A673 (cell line): Measurements from ENCODE around the gene RP2. TPM values are rescaled to one million over a fixed set of nuclear protein-coding genes. Genes with fewer than 3 reads are reported as not detected.
A peak's percentile ranks its signal among the peaks of the same experiment; 100 is the strongest.

Experiments used
- BruUV-seq: library from RNA; stranded (reverse); fragments of 400-500 nt; replicated peaks from 2 replicates; lab custom pipeline; 2021; lab: Mats Ljungman, UMichigan
- CTCF ChIA-PET: fragments of 300-600 bp; sonication (Branson Sonifier 250); formaldehyde crosslinking; loops from one replicate; lab custom pipeline; 2022; ENCODE audit warnings: antibody characterized with exemption; lab: Charles Lee
- POLR2A ChIA-PET: fragments of 300-600 bp; sonication (Branson Sonifier 250); formaldehyde crosslinking; loops from one replicate; lab custom pipeline; 2022; ENCODE audit warnings: antibody characterized with exemption; ENCODE audit not compliant: low non-redundant PET; lab: Charles Lee
- DNase-seq: peaks from one replicate; pipeline ENCODE4 v3.0.0-alpha.2; 2015; ENCODE audit warnings: low spot score
- H3K27ac ChIP-seq: fragments of 200-600 bp; sonication (generic); 2 replicates; pipeline ENCODE4 v1.5.1; 2016; ENCODE audit warnings: mixed run types, low read depth, mild to moderate bottlenecking, mixed read lengths, antibody characterized with exemption, low read length; ENCODE audit not compliant: poor library complexity, severe bottlenecking
- H3K27me3 ChIP-seq: fragments of 200-600 bp; sonication (generic); replicated peaks from 2 replicates; pipeline ENCODE4 v1.6.1; 2017; ENCODE audit warnings: mixed run types, low read depth, mild to moderate bottlenecking, mixed read lengths, antibody characterized with exemption, low read length; ENCODE audit not compliant: insufficient read depth, poor library complexity
- H3K36me3 ChIP-seq: fragments of 200-600 bp; sonication (generic); 2 replicates; pipeline ENCODE4 v1.6.1; 2016; ENCODE audit warnings: mixed run types, mild to moderate bottlenecking, mixed read lengths, antibody characterized with exemption, low read length; ENCODE audit not compliant: insufficient read depth, poor library complexity, severe bottlenecking
- H3K4me1 ChIP-seq: fragments of 200-600 bp; sonication (generic); 2 replicates; pipeline ENCODE4 v1.6.1; 2017; ENCODE audit warnings: mixed run types, mild to moderate bottlenecking, mixed read lengths, antibody characterized with exemption, low read length; ENCODE audit not compliant: insufficient read depth, poor library complexity, severe bottlenecking
- H3K4me3 ChIP-seq: fragments of 200-600 bp; sonication (generic); 2 replicates; pipeline ENCODE4 v1.5.1; 2016; ENCODE audit warnings: low read depth, mixed run types, mild to moderate bottlenecking, mixed read lengths, low read length; ENCODE audit not compliant: poor library complexity, severe bottlenecking
- H3K9me3 ChIP-seq: fragments of 200-600 bp; sonication (generic); 2 replicates; pipeline ENCODE4 v1.6.1; 2016; ENCODE audit warnings: mixed run types, low read depth, mild to moderate bottlenecking, mixed read lengths, antibody characterized with exemption, low read length; ENCODE audit not compliant: poor library complexity, severe bottlenecking
- EZH2 ChIP-seq: fragments of 200-600 bp; sonication (generic); IDR thresholded peaks from 2 replicates; pipeline ENCODE4 v1.6.1; 2017; ENCODE audit warnings: borderline replicate concordance, low read depth, mild to moderate bottlenecking, mixed read lengths, antibody characterized with exemption, low read length; ENCODE audit not compliant: poor library complexity, severe bottlenecking
- intact Hi-C: fragments of 100-400 bp; cut with micrococcal nuclease; formaldehyde crosslinking; loops from one replicate; pipeline ENCODE4 v1.10.0; 2022; ENCODE audit not compliant: unreplicated experiment
- total RNA-seq: library from RNA; stranded (reverse); gene quantifications from 2 replicates; pipeline ENCODE4 v1.2.3, GENCODE V29; 2021
- TF ChIP-seq, protein P1 (sequence below): fragments of 300-800, 200-600 bp; sonication (generic); conservative IDR thresholded peaks from 2 replicates; pipeline ENCODE4 v1.5.1; 2017; ENCODE audit warnings: low read depth, mild to moderate bottlenecking, antibody characterized with exemption, low read length, moderate library complexity, mixed read lengths

Gene RP2
- total RNA-seq, 1 experiment from 2014 or later = 24.7 TPM

DNA sequence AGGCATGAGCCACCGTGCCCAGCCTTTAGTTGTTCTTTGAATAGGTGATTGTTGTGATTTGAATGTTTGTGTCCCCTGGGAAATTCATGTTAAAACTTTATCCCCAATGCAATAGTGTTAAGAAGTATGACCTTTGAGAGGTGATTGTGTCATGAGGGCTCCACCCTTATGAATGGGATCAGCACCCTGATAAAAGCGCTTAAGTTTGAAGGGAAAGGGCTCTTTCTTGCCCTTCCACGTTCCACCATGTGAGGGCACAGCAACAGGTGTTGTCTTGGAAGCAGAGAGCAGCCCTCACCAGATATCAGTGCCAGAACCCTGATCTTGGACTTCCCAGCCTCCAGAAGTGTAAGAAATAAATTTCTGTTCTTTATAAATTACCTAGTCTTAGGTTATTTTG lies 33.7 kb upstream of the RP2 start:
- Histone ChIP-seq H3K27ac (no peak overlapping the region), H3K4me1 (no peaks in the 10 kb centered on the region), H3K4me3 (no peak overlapping the region), H3K9me3 (no peaks in the 10 kb centered on the region), H3K27me3 (no peaks in the 10 kb centered on the region), H3K36me3 (no peaks in the 10 kb centered on the region)
- intact Hi-C loops = no loop called here
- DNase-seq = peak; percentile 18
- ChIA-PET POLR2A (no interaction called here), CTCF (no interaction called here)
- TF ChIP-seq, protein P1, sequence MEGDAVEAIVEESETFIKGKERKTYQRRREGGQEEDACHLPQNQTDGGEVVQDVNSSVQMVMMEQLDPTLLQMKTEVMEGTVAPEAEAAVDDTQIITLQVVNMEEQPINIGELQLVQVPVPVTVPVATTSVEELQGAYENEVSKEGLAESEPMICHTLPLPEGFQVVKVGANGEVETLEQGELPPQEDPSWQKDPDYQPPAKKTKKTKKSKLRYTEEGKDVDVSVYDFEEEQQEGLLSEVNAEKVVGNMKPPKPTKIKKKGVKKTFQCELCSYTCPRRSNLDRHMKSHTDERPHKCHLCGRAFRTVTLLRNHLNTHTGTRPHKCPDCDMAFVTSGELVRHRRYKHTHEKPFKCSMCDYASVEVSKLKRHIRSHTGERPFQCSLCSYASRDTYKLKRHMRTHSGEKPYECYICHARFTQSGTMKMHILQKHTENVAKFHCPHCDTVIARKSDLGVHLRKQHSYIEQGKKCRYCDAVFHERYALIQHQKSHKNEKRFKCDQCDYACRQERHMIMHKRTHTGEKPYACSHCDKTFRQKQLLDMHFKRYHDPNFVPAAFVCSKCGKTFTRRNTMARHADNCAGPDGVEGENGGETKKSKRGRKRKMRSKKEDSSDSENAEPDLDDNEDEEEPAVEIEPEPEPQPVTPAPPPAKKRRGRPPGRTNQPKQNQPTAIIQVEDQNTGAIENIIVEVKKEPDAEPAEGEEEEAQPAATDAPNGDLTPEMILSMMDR = 0 out of 2 replicates have a peak, but pooled peaks have one; percentile 25
- TF ChIP-seq EZH2 = no peak
- BruUV-seq = no TSS peak

GRCh38 chrX:46805270-46805669 lies 31.6 kb upstream of the RP2 start:
- ChIA-PET POLR2A (no interaction called here), CTCF (no interaction called here)
- Histone ChIP-seq H3K4me1 (no peaks in the 10 kb centered on the region), H3K27me3 (no peaks in the 10 kb centered on the region), H3K36me3 (no peaks in the 10 kb centered on the region), H3K9me3 (no peaks in the 10 kb centered on the region), H3K27ac (no peak overlapping the region), H3K4me3 (no peak overlapping the region)
- BruUV-seq = no TSS peak
- intact Hi-C loops = no loop called here
- no peak for DNase-seq
- no peak for TF ChIP-seq EZH2
- TF ChIP-seq, protein P1 = no peak

- no peak overlapping the region for H3K4me3 ChIP-seq
- H3K4me1 ChIP-seq = no peaks in the 10 kb centered on the region
- no peak for DNase-seq
- BruUV-seq = no TSS peak
- ChIA-PET POLR2A (no interaction called here), CTCF (no interaction called here)
- H3K36me3 ChIP-seq = no peaks in the 10 kb centered on the region
- H3K9me3 ChIP-seq = no peaks in the 10 kb centered on the region
- no peak overlapping the region for H3K27ac ChIP-seq
- intact Hi-C loops = no loop called here
- no peaks in the 10 kb centered on the region for H3K27me3 ChIP-seq
- no peak for TF ChIP-seq EZH2
- TF ChIP-seq, protein P1 = no peak
Measured at GRCh38 chrX:46811121-46811520, 25.7 kb upstream of the RP2 start.
